Dedifferentiated amniotic fluid mesenchymal stem cell (primary cell): Measurements from ENCODE around the gene TFF2.

Experiments used
- DNase-seq: peaks from one replicate; pipeline ENCODE4 v3.0.0-alpha.2; 2016; ENCODE audit errors: extremely low spot score

The TFF2 gene

DNA sequence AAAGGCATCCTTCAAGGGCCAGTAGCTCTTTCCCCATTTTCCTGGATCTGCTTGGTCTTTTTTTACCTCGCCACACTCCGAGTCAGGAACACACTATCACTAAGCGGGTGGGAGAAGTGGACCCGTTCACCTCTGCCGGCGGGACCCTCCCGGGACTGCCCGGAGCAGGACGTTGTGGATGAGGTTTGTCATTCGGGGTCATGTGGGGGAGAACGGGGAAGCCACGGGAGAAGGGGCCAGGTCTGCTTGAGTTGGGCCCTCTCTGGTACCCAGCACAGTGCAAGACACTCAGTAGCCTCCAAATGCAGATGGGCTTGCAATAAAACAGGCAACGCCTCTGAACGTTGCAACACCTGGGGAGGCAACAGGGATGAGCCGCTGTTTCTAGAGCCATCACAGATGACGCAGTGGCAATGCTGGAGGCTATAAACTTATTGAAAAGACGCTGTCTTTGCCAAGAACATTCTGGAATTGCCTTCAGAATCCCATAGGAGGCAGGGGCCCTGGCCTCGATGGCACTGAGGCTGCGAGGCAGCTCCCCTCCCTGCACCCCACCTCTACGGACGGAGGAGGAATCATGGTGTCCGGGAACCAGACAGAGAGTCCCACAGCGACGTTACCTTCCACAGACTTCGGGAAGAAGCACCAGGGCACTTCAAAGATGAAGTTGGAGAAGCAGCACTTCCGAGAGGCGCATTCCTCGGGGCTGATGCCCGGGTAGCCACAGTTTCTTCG, 3.8 kb downstream of the TFF2 start:
- no peak for DNase-seq

DNA sequence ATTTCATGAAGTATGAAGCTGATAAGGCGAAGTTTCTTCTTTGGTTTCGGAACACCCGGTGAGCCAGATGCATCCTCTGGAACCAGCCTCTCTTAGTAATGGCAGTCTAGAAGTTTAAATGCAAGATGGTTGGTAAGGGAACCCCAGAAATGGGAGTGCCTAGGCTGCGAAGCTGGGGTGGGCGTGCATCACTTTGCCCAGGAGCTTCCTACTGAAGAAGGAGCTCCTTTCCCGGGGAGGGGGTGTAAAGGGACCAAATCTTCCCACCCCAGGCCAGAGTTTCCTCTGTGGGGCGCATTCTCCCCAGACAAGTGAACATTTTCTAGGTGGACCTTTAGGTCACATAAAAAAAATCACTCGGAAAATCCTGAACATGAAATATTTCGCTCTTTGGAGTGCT, 4.4 kb downstream of the TFF2 start:
- DNase-seq, result no peak

GRCh38 chr21:42344631-42345030, 6.2 kb downstream of the TFF2 start:
- no peak for DNase-seq

- DNase-seq, result no peak
Observed at GRCh38 chr21:42343963-42344510, 6.8 kb downstream of the TFF2 start.

- no peak for DNase-seq
Observed at GRCh38 chr21:42343556-42343955, 7.2 kb downstream of the TFF2 start.

GRCh38 chr21:42343101-42343500, 7.7 kb downstream of the TFF2 start:
- DNase-seq, result no peak

DNA sequence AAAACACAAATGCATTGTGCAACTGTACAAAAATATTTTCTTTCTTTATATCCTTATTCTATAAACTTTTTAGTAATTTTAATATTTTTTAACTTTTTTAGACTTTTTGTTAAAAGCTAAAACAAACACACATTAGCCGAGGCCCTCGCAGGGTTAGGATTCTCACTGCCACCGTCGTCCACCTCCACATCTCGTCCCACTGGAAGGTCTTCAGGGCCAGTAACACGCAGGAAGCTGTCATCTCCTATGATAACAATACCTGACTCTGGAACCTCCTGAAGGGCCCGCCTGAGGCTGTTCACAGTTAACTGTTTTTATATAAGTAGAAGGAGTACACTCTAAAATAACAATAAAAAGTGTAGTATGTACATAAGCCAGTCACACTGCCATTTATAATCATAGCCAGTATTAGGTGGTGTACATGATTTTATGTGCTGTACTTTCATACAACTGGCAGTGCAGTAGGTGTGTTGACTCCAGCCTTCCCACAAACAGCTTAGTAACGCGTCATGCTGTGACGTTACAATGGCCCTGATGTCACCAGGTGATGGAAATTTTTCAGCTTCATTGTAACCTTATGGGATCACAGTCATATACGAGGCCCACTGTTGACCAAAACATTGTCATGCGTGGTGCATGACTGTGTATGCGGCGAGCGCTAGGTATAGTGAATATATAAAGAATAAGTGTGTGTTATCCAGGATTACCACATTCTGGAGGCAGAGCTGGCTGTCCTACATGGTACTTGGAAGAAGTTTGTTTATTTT, 8.8 kb downstream of the TFF2 start:
- DNase-seq, result no peak

DNA sequence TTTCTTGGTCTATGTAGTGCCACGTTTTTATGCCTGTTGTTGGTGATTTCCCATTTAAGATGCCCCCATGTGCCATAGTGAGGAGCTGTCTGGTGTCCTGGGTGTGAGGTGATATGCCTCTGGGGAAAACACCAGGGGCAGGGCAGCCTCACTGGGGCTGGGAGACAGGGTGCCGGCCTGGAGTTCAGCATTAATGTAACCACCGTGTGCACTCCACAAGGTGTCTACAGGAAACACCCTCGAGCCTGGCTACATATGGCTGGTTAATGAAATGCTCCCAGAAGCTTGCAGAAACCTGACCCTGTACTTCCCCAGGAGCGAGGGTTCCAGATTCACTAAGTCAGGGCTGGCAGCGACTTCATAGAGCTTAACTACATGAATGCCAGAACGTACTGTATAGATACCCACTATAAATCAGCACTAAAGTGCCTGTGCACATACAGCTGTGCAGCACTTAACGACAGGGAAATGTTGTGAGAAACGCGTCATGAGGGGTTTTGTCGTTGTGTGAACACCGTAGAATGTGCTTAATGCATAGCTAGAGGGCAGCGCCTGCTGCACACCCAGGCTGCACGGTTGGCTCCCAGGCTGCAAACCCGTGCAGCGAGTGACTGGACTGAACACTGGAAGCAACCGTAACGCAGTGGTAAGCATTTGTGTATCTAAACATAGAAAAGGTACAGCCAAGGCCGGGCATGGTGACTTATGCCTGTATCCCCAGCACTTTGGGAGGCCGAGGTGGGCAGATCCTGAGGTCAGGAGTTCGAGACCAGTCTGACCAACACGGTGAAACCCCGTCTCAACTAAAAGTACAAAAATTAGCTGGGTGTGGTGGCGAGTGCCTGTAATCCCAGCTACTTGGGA, 10.4 kb downstream of the TFF2 start:
- no peak for DNase-seq

DNA sequence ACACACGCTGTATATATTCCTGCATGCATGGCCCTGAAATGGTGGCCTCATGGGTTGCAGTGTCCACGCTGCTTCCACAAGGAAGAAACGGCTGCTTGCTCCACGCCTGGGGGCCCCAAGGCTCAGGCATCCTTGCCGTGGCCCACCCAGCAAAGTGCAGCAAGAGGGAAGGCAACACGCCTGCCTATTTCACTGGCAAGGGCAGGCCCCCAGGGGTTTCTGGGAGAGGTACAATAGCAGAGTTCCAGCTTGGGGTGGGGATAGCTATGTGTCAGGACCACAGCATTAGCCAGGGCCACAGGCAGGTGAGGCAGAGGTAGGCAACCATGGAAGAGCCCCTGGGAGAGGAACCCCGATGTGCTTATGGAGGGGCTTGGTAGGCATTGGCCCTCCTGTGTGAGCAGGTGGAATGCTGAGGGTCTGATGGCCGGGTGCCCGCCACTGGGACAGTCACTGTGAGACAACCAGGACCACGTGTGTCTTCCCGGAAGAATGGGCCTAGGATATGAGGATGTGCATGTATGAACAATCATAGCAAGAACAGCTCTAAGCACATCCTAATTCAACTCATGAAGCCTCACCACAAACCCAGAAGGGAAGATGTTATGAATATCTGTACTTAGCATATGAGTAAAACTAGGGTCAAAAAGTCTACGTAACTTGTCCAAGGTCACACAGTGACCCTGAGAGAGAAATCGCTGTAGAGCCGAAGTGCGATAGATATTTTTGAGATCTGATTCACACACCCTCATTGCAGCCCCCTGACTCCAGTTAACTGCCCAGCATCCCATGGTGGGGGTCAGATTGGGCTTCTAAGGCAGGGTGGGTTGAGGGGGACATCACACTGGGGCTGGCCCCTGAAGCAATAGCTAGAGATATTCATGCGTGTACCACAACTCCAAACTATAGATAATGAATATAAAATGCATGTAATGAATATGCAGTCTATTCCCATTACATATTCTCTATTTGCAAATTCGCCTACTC, 11.8 kb downstream of the TFF2 start:
- DNase-seq, result no peak

GRCh38 chr21:42337830-42338728, 12.7 kb downstream of the TFF2 start:
- DNase-seq, result no peak

GRCh38 chr21:42337276-42337675, 13.5 kb downstream of the TFF2 start:
- DNase-seq, result no peak

DNA sequence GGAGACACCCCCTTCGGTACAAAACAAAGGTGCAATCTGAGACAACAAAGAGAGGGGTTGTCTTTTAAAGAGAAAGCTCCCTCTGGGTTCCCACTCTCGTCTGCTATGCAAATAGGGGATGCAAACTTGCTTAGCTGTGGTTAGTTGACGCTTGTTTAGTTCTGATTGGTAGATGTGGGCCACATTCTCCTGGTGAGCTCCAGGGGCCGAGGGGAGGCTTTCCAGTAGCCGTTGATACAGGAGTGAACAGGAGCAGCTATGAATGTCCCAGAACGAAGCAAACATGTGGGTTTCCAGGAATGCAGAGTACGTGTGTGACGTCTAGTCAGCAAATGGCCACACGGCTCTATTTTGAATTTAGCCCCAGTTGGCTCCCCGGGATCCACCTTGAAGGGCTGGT, 14.7 kb downstream of the TFF2 start:
- no peak for DNase-seq

DNA sequence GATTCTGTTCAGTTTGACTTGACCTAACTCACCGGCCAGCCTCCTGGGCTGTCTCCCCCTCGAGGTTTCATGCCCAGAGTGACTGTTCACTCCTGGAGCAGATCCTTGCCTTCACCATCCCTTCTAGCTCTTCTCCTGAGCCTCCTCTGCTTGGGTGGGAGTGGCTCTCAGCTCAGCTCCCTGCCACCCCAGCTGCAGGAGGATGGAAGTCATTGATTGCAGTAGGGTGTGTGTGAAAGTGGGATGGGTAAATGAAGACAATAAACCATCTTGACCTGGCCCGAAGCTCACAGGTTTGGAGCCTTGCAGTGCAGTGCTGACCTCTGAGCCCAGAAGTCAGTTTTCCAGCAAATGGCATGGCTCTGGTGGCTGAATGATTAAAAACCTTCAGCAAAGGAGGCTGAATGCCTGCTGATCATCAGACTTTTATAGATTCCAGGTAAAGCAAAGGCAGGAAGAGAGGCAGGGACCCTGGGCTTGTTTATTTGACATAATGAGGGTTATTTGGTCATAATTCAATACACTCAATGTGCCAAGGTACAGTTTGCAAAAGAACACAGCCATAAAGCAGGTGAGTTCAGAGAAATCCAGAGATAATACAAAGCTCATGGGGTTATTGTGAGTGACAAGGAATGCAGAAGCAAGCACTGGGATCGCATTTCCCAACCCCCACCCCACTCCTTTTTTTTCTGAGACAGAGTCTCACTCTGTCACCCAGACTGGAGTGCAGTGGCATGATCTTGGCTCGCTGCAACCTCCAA, 18.1 kb downstream of the TFF2 start:
- no peak for DNase-seq

DNA sequence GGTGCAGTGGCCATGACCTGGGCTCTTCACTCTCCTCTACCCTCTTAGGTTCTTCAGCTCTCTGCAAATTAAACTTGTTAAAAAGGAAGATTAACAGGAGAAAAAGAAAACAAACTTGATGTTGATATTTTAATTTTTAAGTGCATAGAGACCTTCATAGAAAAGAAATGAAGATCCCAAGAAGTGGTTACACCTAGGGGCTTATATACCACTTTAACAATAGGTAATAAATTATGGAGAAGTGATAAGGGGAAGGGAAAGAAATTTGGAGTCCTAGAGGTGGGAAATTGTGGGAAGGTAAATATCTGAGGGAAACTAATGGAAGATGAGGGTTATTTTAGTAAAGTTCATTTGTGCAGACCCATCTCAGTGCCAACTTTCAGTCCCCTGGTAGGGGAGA, 19.1 kb downstream of the TFF2 start:
- DNase-seq, result no peak

DNA sequence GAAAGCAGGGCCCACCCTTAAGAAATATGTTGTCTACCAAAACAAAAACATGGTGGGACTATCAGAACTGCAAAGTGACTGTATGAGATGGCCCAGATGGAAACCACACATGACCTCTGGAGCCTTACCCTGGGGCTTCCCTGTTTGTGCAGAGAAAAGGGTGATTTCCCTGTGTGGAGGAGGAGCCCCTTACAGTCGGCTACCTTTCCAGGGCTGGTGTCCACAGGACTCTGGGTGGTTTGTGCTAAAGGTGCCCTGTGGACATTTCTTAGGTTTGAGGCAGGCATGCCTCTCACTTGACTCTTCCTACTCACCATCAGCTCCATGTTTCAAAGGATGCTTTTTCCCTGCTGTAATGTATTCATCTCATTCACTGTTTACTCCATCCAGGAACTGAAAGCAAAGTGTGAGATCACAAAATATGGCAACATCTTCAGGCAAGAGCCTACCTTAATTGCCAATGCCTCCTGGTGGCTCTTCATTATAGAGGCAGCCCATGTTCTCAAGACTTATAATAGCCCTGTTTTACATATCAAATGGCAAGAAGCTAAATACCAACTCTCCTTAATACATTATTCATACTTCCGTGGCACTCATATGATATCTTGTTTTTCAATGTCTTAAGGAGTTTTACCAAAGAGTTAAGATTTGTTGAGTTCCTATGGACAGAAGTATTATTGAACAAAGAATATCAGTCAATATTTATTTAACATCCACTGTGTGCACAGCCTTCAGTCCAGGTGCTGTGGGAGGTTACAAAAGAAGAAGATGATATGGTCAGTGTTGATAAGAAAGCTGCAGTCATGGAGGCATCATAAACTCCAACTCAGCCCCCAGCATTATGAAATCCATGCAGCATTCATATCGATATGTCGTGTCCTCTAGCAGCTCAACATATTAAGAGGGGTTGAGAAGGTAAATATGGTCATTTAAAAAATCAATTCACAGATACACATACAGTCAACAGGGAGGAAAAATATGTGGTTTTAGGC, 20.1 kb downstream of the TFF2 start:
- DNase-seq, result no peak

DNA sequence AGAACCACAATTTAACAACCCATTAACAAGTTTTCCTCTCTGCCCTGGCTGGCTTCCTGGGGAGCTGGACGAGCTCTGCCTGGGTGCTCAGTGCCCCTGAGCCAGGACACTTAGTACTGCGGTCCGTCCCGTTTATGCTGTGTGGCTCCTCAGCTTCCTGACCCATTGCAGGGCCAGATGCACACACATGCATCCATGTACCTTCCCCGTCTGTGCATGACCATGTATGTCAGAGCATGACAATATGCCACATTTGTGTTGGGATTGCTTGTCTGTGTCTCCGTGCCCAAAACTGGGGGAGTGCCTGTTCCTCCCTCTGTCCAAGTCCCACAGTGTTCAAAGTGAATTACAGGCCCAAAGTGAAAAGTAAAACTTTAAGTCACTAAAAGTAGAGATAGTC, 25.9 kb downstream of the TFF2 start:
- no peak for DNase-seq

DNA sequence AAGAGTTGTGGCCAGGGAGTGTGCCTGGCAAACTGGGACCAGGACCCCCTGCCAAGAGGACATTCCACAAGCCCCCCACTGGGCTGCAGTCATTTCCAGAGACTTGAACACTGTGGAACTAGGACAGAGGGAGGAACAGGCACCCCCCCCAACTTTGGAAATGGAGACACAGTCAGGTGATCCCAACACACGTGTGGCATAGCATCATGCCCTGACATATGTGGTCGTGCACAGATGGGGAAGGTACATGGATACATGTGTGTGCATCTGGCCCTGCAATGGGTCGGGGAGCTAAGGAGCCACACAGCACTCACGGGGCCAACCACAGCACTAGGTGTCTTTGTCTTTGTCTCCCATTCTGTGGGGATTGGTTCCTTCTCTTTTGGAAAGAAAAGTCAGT, 28.9 kb downstream of the TFF2 start:
- DNase-seq, result no peak

- DNase-seq, result no peak
Observed at GRCh38 chr21:42321231-42321630, 29.6 kb downstream of the TFF2 start.
